HepG2 (cell line): Measurements from ENCODE around the gene MTURN.

ENCODE experiments used
- BATF2 ChIP-seq: sonication (generic); formaldehyde crosslinking; IDR thresholded peaks from 2 replicates; pipeline ENCODE4 v1.8.0; 2022; ENCODE audit warnings: mild to moderate bottlenecking, missing genetic modification reagents, moderate library complexity
- CHD4 ChIP-seq: fragments of 200-600 bp; sonication (generic); IDR thresholded peaks from 2 replicates; pipeline ENCODE4 v1.7.0; 2017; ENCODE audit warnings: mild to moderate bottlenecking, low read length, borderline replicate concordance
- FOXK2 ChIP-seq: fragments of 450-650 bp; IDR thresholded peaks from 2 replicates; pipeline ENCODE4 v1.6.1; 2016
- PAXIP1 ChIP-seq: sonication (generic); formaldehyde crosslinking; conservative IDR thresholded peaks from 2 replicates; pipeline ENCODE4 v1.4.0; 2020; ENCODE audit warnings: mild to moderate bottlenecking, missing genetic modification reagents, moderate library complexity
- POLR2A ChIP-seq, 2 experiments: IDR thresholded peaks; 2 replicates each; pipeline ENCODE4 v1.6.1; 2011; ENCODE audit warnings: low read depth in 2 of 2, low read length in 2 of 2, mild to moderate bottlenecking in 1 of 2, moderate library complexity in 1 of 2; ENCODE audit not compliant: insufficient read depth in 1 of 2
- REST ChIP-seq, 2 experiments: IDR thresholded peaks; 2 replicates each; pipeline ENCODE4 v1.6.1; 2011 to 2012; ENCODE audit warnings: low read length in 2 of 2, borderline replicate concordance in 1 of 2, low read depth in 1 of 2, mild to moderate bottlenecking in 1 of 2, moderate library complexity in 1 of 2
- SMAD3 ChIP-seq: sonication (generic); formaldehyde crosslinking; IDR thresholded peaks from 2 replicates; pipeline ENCODE4 v1.4.0; 2020; ENCODE audit warnings: missing genetic modification reagents
- SRF ChIP-seq: IDR thresholded peaks from 2 replicates; pipeline ENCODE4 v1.6.1; 2011; ENCODE audit warnings: mild to moderate bottlenecking, low read depth, low read length, moderate library complexity
- ZNF121 ChIP-seq: sonication (generic); formaldehyde crosslinking; IDR thresholded peaks from 2 replicates; pipeline ENCODE4 v1.5.0; 2020; ENCODE audit warnings: mild to moderate bottlenecking, missing genetic modification reagents
- ZNF281 ChIP-seq: sonication (generic); formaldehyde crosslinking; IDR thresholded peaks from 2 replicates; pipeline ENCODE4 v1.4.0; 2020; ENCODE audit warnings: missing genetic modification reagents, borderline replicate concordance

- TF ChIP-seq SRF, result no peak
- no peak for TF ChIP-seq FOXK2
- TF ChIP-seq ZNF281, result no peak
- TF ChIP-seq CHD4, result no peak
- no peak for TF ChIP-seq BATF2 (CRISPR knock-in tag)
- TF ChIP-seq ZNF121 (CRISPR knock-in tag), result no peak
- TF ChIP-seq SMAD3 (CRISPR knock-in tag), result no peak
- no peak for TF ChIP-seq POLR2A (IDR thresholded peaks at IDR 0.05; ENCODE audit: insufficient read depth in 1 of 2, low read depth in 2 of 2, low read length in 2 of 2)
- no peak for TF ChIP-seq REST (IDR thresholded peaks at IDR 0.05; ENCODE audit: borderline replicate concordance in 1 of 2, low read depth in 1 of 2, low read length in 2 of 2)
- no peak for TF ChIP-seq PAXIP1 (CRISPR knock-in tag)
These were observed 22.6 kb upstream of the MTURN start for GRCh38 chr7:30112103-30112713.
